HG03520 (cell line): ENCODE data around the gene CAMKV.

Experiments used
- ATAC-seq: cut with Tn5 transposase; IDR thresholded peaks from one replicate; pipeline ENCODE4 v1.9.1; 2021; ENCODE audit warnings: mild to moderate bottlenecking, moderate library complexity; ENCODE audit not compliant: unreplicated experiment

Gene CAMKV

GRCh38 chr3:49896345-49896744 lies 26.6 kb upstream of the CAMKV start:
- ATAC-seq, result no peak

DNA sequence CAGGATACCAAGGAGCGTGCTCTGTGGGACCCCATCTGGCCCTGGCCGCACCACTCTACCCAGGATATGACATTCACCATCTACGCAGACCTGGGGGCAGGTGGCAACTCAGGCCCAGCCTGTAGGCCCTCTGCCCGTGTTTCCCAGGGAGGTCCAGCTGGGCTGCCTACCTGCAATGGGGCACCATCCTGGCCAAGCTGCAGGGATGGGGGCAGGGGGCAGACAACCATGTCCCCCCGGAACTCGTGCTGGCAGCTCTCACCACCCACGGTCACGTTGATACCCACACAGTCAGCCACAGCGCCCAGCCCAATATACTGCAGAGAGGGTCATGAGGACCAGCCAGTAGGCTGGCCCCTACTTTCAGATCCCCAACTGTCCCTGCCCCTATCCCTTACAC lies 26.1 kb upstream of the CAMKV start:
- ATAC-seq, result no peak

DNA sequence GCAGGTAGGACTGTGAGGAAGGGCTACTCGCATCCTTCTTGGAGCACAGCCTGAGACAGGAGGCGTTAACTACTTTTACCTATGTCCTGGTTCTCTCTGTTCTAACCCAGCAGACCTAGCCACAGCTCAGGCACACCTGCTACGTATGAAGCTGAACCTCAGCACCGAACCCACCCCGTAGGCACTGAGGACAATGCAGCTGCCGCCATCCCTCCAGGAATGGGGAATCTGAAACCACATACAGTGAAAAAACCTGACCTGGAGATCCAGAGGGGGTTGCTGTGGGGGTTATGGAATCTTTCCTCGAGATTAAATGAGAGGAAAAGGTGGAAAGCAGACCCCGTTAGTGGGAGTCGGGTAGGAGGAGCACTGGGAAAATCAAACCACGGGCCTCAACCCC lies 19.6 kb upstream of the CAMKV start:
- no peak for ATAC-seq

GRCh38 chr3:49886922-49887265 lies 17.2 kb upstream of the CAMKV start:
- no peak for ATAC-seq

GRCh38 chr3:49883998-49884397 lies 14.3 kb upstream of the CAMKV start:
- ATAC-seq, result no peak

- ATAC-seq, result no peak
Measured at GRCh38 chr3:49882166-49882565, 12.5 kb upstream of the CAMKV start.

DNA sequence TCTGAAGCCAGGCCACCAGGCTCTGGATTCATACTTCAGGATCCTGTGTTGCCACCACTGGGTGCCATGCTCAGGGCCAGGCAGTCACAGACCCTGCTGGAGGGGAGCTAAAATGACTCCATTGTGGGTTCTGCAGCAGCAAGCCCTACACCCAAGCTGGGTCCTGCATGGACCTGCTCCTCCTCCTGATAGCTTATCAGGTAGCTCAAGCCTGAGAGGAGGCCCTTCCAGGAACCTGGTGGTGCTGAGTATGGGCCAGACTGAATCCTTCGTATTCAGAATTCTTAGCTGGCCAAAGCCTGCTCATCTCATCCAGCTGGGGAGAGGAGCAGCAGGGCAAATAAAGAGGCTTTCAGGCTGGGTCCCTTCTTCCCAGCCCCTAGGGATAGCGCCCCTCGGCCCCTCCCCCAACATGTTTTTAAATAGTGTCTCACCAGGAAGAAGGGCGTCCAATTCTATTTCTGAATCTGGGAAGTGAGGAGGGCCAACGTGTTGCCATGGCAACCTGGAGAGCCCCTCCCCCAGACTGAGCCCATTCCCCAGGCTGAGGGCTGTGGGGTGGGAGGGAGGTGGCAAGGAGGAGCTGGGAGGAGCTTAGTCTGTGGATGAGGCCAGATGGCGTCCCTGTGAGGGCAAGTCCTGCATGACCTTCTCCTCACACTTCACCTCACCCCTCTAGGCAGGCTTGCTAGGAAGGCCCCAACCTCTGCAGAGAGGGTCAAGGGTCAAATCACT lies 11.0 kb upstream of the CAMKV start:
- ATAC-seq, result no peak

DNA sequence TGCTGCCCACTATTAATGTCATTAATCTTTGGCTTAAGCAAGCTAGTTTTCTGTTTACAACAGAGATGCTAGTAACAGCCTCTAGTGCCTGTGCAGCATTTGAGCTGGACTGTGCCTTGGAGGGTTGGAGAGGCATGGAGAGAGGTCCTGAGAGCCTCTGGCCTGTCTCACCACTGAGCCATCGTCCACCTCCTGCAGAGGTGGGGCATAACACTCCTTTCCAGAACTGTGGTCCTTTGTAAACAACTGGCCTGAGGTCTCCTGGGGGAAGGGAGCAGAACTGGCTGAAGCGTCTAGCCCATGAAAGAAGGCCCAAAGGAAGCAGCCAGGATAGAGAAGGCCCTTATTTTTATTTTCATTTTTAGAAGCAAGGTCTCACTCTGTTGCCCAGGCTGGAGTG lies 10.0 kb upstream of the CAMKV start:
- no peak for ATAC-seq

- no peak for ATAC-seq
Measured at GRCh38 chr3:49878686-49879085, 9.0 kb upstream of the CAMKV start.

DNA sequence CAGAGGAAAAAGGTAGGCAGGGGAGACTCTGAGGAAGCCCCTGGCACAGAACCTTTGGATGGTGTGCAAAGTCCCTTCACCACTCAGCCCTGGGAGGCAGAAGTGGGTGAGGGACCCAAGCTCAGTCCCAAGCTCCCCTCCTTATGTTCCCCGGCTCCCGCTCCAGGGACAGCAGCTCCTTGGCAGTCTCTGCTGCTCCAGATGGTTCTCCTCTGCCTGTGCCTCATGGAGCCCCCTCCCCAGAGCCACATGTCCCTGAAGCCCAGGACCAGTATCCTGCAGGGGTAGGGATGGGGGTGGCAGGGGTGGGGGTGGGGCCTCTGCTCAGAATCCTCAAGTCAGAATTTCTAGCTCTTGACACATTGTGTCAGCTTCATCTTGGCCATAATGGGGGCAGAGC lies 8.0 kb upstream of the CAMKV start:
- ATAC-seq, result no peak

DNA sequence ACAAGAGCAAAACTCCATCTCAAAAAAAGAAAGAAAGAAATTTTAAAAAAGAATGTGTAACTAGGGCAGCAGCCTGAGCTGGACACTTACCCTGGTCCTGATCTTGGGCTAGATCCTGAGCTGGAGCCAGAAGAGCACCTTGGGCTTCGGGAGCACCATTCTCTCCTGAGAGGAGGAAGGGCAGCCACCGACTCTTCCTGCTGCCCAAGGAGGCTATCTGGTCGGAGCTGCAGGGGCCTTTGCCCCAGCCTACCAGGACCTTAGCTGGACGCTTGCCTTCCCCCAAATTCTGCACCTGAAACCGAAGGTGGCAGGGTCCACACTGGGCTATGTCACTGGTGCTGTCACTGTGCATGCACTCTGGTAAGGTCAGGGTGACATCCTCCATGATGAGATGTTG lies 6.9 kb upstream of the CAMKV start:
- no peak for ATAC-seq

- ATAC-seq, result no peak
Measured at GRCh38 chr3:49873623-49874022, 3.9 kb upstream of the CAMKV start.

GRCh38 chr3:49872801-49873281 lies 3.1 kb upstream of the CAMKV start:
- ATAC-seq, result no peak

DNA sequence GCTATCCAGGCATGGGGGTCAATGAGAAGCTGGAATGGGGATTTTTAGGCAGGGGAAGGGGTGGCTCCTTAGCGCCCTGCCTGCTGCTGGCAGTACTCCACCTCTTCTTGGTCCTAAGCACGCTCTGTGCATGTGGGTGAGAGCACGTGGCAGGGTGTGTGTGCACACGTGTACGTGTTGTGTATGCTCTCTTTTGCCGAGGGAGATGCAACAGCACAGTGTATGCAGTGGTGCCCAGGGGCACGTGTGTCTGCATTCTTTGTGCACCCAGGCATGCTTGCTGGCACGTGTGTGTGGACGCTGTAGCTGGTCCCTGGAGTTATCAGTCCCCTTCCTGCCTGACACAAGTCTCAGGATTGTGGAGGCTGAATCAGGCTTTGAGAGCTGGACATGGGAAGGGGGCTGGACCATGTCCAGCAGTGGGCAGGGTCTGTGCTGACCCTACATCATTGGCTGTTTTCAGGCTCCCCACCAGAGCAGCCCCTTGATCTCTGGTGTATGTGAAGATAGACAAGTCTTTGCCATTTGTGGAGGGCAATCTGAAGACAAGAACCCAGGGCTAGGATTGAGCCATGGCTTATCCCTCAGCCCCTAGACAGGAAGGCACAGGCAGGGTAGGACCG lies 1.9 kb upstream of the CAMKV start:
- ATAC-seq, result no peak

DNA sequence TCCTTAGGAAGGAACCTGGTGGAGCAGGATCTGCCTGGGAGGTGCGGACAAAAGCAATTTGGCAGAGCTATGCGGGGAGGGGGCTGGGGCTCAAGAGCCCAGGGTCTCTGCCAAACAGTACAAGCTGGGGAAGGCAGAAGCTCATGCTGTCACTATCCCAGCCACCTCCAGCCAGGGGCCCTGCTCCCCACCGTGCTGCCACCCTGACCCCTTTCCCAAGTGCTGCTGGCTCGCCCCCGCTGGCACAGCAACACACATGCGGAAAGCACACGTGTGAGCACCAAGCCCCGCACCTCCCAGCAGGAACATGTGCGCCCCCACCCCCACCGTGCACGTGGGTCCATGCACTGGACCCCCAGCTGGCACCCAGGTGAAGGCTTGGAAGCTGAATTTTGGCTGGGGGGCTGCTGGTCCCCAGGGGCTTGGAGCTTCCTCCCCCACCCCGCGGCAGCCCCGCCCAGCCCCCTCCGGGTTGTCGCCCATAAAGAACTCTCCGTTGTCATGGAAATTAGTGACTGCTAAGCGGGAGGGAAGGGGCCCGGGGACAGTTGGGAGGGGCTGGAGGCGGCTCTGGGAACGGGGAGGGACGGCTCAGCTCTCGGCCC lies 742 bp downstream of the CAMKV start:
- no peak for ATAC-seq

GRCh38 chr3:49867871-49868321 lies 1.8 kb downstream of the CAMKV start:
- no peak for ATAC-seq

DNA sequence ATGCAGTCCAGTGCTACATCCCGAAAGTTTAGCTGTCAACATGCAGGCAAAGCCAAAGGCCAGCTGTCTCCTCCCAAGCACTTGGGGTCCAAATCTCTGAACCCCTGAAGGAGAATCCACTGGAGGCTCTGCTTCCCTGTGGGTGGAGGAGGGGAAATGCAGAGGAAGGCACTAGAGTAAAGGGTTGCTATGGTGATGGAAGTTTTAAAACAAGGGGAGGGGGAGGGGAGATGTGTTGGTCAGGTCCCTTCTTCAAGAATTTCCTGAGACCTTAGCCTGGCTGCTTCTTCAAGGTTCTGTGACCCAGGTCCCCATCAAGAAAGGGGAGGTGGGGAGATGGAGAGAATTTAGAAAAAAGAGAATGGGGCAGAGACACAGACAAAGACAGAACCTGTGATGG lies 2.3 kb downstream of the CAMKV start:
- no peak for ATAC-seq

GRCh38 chr3:49865198-49865784 lies 4.4 kb downstream of the CAMKV start:
- no peak for ATAC-seq

GRCh38 chr3:49864505-49864904 lies 5.2 kb downstream of the CAMKV start:
- ATAC-seq, result no peak

DNA sequence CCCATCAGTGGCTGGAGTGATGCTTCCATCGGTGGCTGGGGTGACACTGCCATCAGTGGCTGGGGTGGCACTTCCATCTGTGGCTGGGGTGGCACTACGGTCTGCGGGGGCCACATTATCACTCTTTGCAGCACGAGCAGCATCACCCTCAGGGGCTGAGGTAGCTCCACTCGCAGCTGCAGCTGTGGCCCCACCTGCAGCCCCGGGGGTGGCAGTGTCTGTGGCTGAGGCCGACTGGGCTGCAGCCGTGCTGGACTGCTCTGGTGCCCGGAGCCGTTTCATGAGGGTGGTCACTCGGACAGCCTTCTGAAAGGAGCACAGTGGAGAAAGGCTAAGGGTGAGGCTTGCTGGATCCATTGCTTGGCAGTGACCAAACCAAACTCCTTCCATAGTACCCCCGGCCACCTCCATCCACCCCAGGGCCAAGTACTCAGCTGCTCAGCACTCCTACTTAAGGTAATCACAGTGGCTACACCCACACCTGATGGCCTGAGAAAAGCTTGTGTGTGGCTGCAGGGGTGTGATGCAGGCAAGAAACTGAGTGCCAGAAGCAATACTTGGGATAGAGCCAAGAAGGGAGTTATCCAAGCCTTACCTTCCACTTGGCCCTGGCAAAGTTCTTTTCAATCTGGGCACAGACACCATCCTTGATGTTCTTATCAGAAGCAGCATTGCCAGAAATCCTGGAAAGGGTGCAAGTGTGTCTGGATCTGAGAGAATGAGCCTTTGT lies 10.0 kb downstream of the CAMKV start:
- no peak for ATAC-seq
